GM19397 (cell line): ENCODE measurements around the gene ALS2CL.
"Not testable (repeated sequence)": the region's sequence is repeated elsewhere in the genome, so short reads cannot be mapped to it uniquely, and the experiment has no call there.

ENCODE experiments used
- ATAC-seq: cut with Tn5 transposase; IDR thresholded peaks from one replicate; pipeline ENCODE4 v1.9.1; 2021; ENCODE audit warnings: mild to moderate bottlenecking, moderate library complexity; ENCODE audit not compliant: unreplicated experiment

ALS2CL gene

GRCh38 chr3:46705022-46705530 is 11.6 kb upstream of the ALS2CL start:
- no peak for ATAC-seq

- ATAC-seq: not testable (repeated sequence)
Observed at GRCh38 chr3:46704346-46704745, 10.9 kb upstream of the ALS2CL start.

- ATAC-seq: no peak
Observed at GRCh38 chr3:46703013-46703520, 9.6 kb upstream of the ALS2CL start.

GRCh38 chr3:46702246-46703012 is 8.9 kb upstream of the ALS2CL start:
- ATAC-seq: no peak

- ATAC-seq: no peak
Observed at GRCh38 chr3:46701181-46701939, 7.9 kb upstream of the ALS2CL start, which contains the start of gene TMIE. Gene TMIE (plus strand): TSS chr3:46701392. CDS start chr3:46701488, 96 bp downstream.

GRCh38 chr3:46700772-46701171 is 7.3 kb upstream of the ALS2CL start:
- no peak for ATAC-seq

- no peak for ATAC-seq
Observed at GRCh38 chr3:46699676-46700523, 6.4 kb upstream of the ALS2CL start.

- ATAC-seq: no peak
Observed at GRCh38 chr3:46695962-46696894, 2.7 kb upstream of the ALS2CL start.

GRCh38 chr3:46695177-46695961 is 1.9 kb upstream of the ALS2CL start:
- ATAC-seq: no peak

GRCh38 chr3:46694520-46694919 is 1.0 kb upstream of the ALS2CL start:
- no peak for ATAC-seq

- ATAC-seq: no peak
Observed at GRCh38 chr3:46693892-46694226, 380 bp upstream of the ALS2CL start.

- no peak for ATAC-seq
Observed at GRCh38 chr3:46692566-46692990, 901 bp downstream of the ALS2CL start.

- ATAC-seq: no peak
Observed at GRCh38 chr3:46690798-46691197, 2.7 kb downstream of the ALS2CL start.

GRCh38 chr3:46685446-46685845 is 8.0 kb downstream of the ALS2CL start:
- no peak for ATAC-seq

- ATAC-seq: no peak
Observed at GRCh38 chr3:46684891-46685290, 8.6 kb downstream of the ALS2CL start.

GRCh38 chr3:46682974-46683373 is 10.5 kb downstream of the ALS2CL start:
- ATAC-seq: no peak

- ATAC-seq: no peak
Observed at GRCh38 chr3:46681856-46682540, 11.5 kb downstream of the ALS2CL start.

- ATAC-seq: no peak
Observed at GRCh38 chr3:46681387-46681786, 12.1 kb downstream of the ALS2CL start.
